K562 (cell line): ENCODE data around the gene CAVIN1. TPM values are rescaled to one million over a fixed set of nuclear protein-coding genes. Genes with fewer than 3 reads are reported as not detected.
A peak's percentile ranks its signal among the peaks of the same experiment; 100 is the strongest.

Experiments
- FOXK2 ChIP-seq, 2 experiments: fragments of 450-650 bp; IDR thresholded peaks in 1 of 2; conservative IDR thresholded peaks in 1 of 2; 2 replicates each; pipeline ENCODE4 v1.6.1; 2016; ENCODE audit warnings: low read depth in 2 of 2, mild to moderate bottlenecking in 1 of 2
- HLTF ChIP-seq: fragments of 450-650 bp; IDR thresholded peaks from 2 replicates; pipeline ENCODE4 v1.6.1; 2016
- HMGN3 ChIP-seq: IDR thresholded peaks from 2 replicates; pipeline ENCODE4 v1.6.1; 2011; ENCODE audit warnings: borderline replicate concordance, low read depth, mild to moderate bottlenecking, mixed read lengths, low read length; ENCODE audit not compliant: insufficient read length; ENCODE audit errors: extremely low read depth
- ILF3 ChIP-seq: fragments of 450-650 bp; IDR thresholded peaks from 2 replicates; pipeline ENCODE4 v1.6.1; 2018; ENCODE audit warnings: antibody characterized with exemption, mild to moderate bottlenecking, moderate library complexity, borderline replicate concordance
- NEUROD1 ChIP-seq: fragments of 150-350 bp; IDR thresholded peaks from 2 replicates; pipeline ENCODE4 v1.6.1; 2014; ENCODE audit warnings: borderline replicate concordance, low read length, low read depth; ENCODE audit not compliant: partially characterized antibody
- NRF1 ChIP-seq, 2 experiments: fragments of 450-650 bp; IDR thresholded peaks in 1 of 2; conservative IDR thresholded peaks in 1 of 2; 2 replicates each; pipeline ENCODE4 v1.6.1; 2014; ENCODE audit warnings: mild to moderate bottlenecking in 2 of 2
- PTBP1 ChIP-seq: fragments of 200-400 bp; formaldehyde crosslinking; IDR thresholded peaks from 2 replicates; pipeline ENCODE4 v1.6.1; 2017; ENCODE audit warnings: low read depth, low read length
- SMARCA5 ChIP-seq: fragments of 450-650 bp; IDR thresholded peaks from 2 replicates; pipeline ENCODE4 v1.6.1; 2016
- U2AF2 ChIP-seq: fragments of 200-400 bp; formaldehyde crosslinking; optimal IDR thresholded peaks from 2 replicates; pipeline ENCODE3; 2017; ENCODE audit warnings: low read depth, mild to moderate bottlenecking, low read length
- ZNF780A ChIP-seq: fragments of 250-450 bp; sonication (Bioruptor Pico); IDR thresholded peaks from 2 replicates; pipeline ENCODE4 v1.5.0; 2021; ENCODE audit warnings: mild to moderate bottlenecking
- polyA plus RNA-seq, 8 experiments: library from polyadenylated mRNA; depleted of rRNA in 4 of 8; stranded (reverse) in 5 of 8; unstranded in 3 of 8; fragments of >200 nt; fragmentation: Nextera tagmentation in 2 of 8; fragmentation: Illumina TruSeq in 1 of 8; extraction: Ambion mirVana in 2 of 8; extraction: Trizol in 1 of 8; gene quantifications; 2 replicates each; pipeline versions ENCODE4 v1.2.1 to v1.2.3, GENCODE V29; 2011 to 2014; ENCODE audit warnings: inconsistent platforms in 1 of 8, missing spikeins in 1 of 8
- total RNA-seq, 7 experiments: library from RNA; depleted of rRNA in 6 of 7; stranded (reverse); fragments of >200 nt in 6 of 7; fragmentation: Illumina TruSeq in 2 of 7; extraction: Trizol in 2 of 7; gene quantifications; 2 replicates each; pipeline versions ENCODE4 v1.2.1 to v1.2.3, GENCODE V29; 2011 to 2021; ENCODE audit warnings: low replicate concordance in 1 of 7
- TF ChIP-seq, protein P1 (sequence below), 2 experiments: fragments of 450-650 bp in 1 of 2; sonication (generic) in 1 of 2; formaldehyde crosslinking; conservative IDR thresholded peaks; 2 replicates each; pipeline versions ENCODE4 v1.4.0 to v1.8.1; 2020 to 2022; ENCODE audit warnings: mild to moderate bottlenecking in 1 of 2, missing genetic modification reagents in 1 of 2
- TF ChIP-seq, protein P2 (sequence below): fragments of 450-650 bp; formaldehyde crosslinking; IDR thresholded peaks from 2 replicates; pipeline ENCODE4 v1.4.0; 2020; ENCODE audit warnings: mild to moderate bottlenecking
- TF ChIP-seq, protein P3 (sequence below): fragments of 450-650 bp; IDR thresholded peaks from 2 replicates; pipeline ENCODE4 v1.6.1; 2016
- TF ChIP-seq, protein P4 (sequence below), 2 experiments: fragments of 150-350 bp in 1 of 2; IDR thresholded peaks; 2 replicates each; pipeline ENCODE4 v1.6.1; 2012 to 2016; ENCODE audit warnings: low read depth in 2 of 2, low read length in 2 of 2, mild to moderate bottlenecking in 1 of 2, moderate library complexity in 1 of 2
- TF ChIP-seq, protein P5 (sequence below): fragments of 450-650 bp; conservative IDR thresholded peaks from 2 replicates; pipeline ENCODE4 v1.6.1; 2016; ENCODE audit warnings: missing genetic modification characterization, low read depth, mild to moderate bottlenecking, control low read depth, missing compliant biosample characterization

CAVIN1 gene
- total and polyA plus RNA-seq, 9 of the 15 experiments (the other 6 are each of a cell fraction or from before 2014, with no cell fraction given): 6.8 to 162 (median 74.5) TPM

DNA sequence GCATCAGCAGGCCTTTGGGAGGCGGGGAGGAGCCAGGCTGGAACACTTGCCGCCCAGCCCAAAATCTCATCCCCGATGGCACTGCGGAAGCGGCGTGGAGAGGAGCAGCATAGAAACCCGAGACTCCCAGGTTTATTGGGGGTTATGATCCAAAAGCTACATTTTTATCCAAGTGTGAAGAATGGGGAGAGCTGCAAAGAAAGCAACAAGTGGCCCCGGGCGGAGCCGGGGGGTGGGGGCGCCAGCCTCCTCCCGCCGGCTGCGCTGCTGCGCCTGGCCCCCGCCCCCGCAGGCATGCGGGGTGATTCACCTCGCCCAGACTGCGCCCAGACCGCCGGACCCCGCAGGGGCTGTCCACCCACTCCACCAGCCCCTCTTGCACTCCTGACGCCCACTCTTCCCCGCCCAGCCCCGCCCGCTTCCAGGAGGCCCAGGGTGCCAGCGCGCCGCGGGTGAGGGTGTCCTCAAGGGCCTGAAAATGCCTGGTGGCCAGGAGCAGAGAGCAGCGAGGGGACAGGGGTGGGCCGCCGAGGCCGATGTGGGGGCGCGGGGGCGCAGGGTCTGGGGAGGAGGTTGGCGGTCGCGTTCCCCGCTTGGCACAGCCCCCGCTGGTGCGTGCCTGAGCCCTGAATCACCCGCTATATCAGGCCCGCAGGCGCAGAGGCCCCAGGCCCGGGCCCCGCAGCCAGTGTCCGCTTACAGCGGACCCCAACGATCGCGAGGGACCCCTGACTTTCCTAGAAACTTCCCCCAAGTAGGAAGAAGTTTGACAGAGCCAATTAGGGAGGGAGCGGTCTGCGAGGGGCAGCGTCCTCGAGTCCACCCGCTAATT is 1.3 kb downstream of the CAVIN1 start (continued):
- TF ChIP-seq, protein P1, sequence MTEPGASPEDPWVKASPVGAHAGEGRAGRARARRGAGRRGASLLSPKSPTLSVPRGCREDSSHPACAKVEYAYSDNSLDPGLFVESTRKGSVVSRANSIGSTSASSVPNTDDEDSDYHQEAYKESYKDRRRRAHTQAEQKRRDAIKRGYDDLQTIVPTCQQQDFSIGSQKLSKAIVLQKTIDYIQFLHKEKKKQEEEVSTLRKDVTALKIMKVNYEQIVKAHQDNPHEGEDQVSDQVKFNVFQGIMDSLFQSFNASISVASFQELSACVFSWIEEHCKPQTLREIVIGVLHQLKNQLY (CRISPR knock-in tag; conservative IDR thresholded peaks at IDR 0.05): no peak
- no peak for TF ChIP-seq FOXK2 (conservative IDR thresholded peaks at IDR 0.05 in 1 of 2, IDR thresholded peaks at IDR 0.05 in 1 of 2; ENCODE audit: low read depth in 2 of 2)
- TF ChIP-seq, protein P2, sequence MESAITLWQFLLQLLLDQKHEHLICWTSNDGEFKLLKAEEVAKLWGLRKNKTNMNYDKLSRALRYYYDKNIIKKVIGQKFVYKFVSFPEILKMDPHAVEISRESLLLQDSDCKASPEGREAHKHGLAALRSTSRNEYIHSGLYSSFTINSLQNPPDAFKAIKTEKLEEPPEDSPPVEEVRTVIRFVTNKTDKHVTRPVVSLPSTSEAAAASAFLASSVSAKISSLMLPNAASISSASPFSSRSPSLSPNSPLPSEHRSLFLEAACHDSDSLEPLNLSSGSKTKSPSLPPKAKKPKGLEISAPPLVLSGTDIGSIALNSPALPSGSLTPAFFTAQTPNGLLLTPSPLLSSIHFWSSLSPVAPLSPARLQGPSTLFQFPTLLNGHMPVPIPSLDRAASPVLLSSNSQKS (CRISPR knock-in tag): no peak
- no peak for TF ChIP-seq SMARCA5
- TF ChIP-seq ZNF780A (CRISPR knock-in tag): no peak
- TF ChIP-seq, protein P3, sequence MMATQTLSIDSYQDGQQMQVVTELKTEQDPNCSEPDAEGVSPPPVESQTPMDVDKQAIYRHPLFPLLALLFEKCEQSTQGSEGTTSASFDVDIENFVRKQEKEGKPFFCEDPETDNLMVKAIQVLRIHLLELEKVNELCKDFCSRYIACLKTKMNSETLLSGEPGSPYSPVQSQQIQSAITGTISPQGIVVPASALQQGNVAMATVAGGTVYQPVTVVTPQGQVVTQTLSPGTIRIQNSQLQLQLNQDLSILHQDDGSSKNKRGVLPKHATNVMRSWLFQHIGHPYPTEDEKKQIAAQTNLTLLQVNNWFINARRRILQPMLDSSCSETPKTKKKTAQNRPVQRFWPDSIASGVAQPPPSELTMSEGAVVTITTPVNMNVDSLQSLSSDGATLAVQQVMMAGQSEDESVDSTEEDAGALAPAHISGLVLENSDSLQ: no peak
- TF ChIP-seq NEUROD1: no peak
- peak; percentile 16 to 26; a peak in 2 of 4 replicates for TF ChIP-seq NRF1 (conservative IDR thresholded peaks at IDR 0.05 in 1 of 2, IDR thresholded peaks at IDR 0.05 in 1 of 2)
- TF ChIP-seq HLTF: no peak
- TF ChIP-seq, protein P4, sequence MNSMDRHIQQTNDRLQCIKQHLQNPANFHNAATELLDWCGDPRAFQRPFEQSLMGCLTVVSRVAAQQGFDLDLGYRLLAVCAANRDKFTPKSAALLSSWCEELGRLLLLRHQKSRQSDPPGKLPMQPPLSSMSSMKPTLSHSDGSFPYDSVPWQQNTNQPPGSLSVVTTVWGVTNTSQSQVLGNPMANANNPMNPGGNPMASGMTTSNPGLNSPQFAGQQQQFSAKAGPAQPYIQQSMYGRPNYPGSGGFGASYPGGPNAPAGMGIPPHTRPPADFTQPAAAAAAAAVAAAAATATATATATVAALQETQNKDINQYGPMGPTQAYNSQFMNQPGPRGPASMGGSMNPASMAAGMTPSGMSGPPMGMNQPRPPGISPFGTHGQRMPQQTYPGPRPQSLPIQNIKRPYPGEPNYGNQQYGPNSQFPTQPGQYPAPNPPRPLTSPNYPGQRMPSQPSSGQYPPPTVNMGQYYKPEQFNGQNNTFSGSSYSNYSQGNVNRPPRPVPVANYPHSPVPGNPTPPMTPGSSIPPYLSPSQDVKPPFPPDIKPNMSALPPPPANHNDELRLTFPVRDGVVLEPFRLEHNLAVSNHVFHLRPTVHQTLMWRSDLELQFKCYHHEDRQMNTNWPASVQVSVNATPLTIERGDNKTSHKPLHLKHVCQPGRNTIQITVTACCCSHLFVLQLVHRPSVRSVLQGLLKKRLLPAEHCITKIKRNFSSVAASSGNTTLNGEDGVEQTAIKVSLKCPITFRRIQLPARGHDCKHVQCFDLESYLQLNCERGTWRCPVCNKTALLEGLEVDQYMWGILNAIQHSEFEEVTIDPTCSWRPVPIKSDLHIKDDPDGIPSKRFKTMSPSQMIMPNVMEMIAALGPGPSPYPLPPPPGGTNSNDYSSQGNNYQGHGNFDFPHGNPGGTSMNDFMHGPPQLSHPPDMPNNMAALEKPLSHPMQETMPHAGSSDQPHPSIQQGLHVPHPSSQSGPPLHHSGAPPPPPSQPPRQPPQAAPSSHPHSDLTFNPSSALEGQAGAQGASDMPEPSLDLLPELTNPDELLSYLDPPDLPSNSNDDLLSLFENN (IDR thresholded peaks at IDR 0.05; ENCODE audit: low read depth in 2 of 2, low read length in 2 of 2): no peak
- peak; percentile 44 for TF ChIP-seq HMGN3
- no peak for TF ChIP-seq ILF3
- no peak for TF ChIP-seq PTBP1
- no peak for TF ChIP-seq U2AF2
- TF ChIP-seq, protein P5, sequence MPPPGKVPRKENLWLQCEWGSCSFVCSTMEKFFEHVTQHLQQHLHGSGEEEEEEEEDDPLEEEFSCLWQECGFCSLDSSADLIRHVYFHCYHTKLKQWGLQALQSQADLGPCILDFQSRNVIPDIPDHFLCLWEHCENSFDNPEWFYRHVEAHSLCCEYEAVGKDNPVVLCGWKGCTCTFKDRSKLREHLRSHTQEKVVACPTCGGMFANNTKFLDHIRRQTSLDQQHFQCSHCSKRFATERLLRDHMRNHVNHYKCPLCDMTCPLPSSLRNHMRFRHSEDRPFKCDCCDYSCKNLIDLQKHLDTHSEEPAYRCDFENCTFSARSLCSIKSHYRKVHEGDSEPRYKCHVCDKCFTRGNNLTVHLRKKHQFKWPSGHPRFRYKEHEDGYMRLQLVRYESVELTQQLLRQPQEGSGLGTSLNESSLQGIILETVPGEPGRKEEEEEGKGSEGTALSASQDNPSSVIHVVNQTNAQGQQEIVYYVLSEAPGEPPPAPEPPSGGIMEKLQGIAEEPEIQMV: no peak
